GM12878 (cell line): Measurements from ENCODE around the gene POLDIP3.
A peak's percentile ranks its signal among the peaks of the same experiment; 100 is the strongest.

ENCODE experiments used
- CTCF ChIP-seq, 3 experiments: IDR thresholded peaks in 2 of 3; conservative IDR thresholded peaks in 1 of 3; 2 replicates each; pipeline ENCODE4 v1.5.1; 2011; ENCODE audit warnings: low read depth in 3 of 3, low read length in 3 of 3, mild to moderate bottlenecking in 3 of 3, control low read depth in 2 of 3, moderate library complexity in 2 of 3, inconsistent platforms in 1 of 3, mixed read lengths in 1 of 3; ENCODE audit not compliant: control insufficient read depth in 2 of 3, insufficient read depth in 1 of 3; ENCODE audit errors: extremely low read depth in 1 of 3
- HDGF ChIP-seq: fragments of 450-650 bp; IDR thresholded peaks from 2 replicates; pipeline ENCODE4 v1.6.1; 2016; ENCODE audit warnings: antibody characterized with exemption
- KDM1A ChIP-seq: fragments of 200-600 bp; sonication (generic); IDR thresholded peaks from 2 replicates; pipeline ENCODE4 v1.6.1; 2016; ENCODE audit warnings: borderline replicate concordance
- MXI1 ChIP-seq: fragments of 150-350 bp; IDR thresholded peaks from 2 replicates; pipeline ENCODE4 v1.6.1; 2011; ENCODE audit warnings: low read depth, mild to moderate bottlenecking, inconsistent platforms, low read length, improper control_type of control experiment
- NFYA ChIP-seq: IDR thresholded peaks from 2 replicates; pipeline ENCODE4 v1.6.1; 2011; ENCODE audit warnings: low read depth, mild to moderate bottlenecking, low read length, improper control_type of control experiment, borderline replicate concordance
- POLR2A ChIP-seq: IDR thresholded peaks from 2 replicates; pipeline ENCODE4 v1.6.1; 2011; ENCODE audit warnings: low read depth, mild to moderate bottlenecking, low read length
- POLR2AphosphoS5 ChIP-seq: IDR thresholded peaks from 2 replicates; pipeline ENCODE4 v1.6.1; 2011; ENCODE audit warnings: mild to moderate bottlenecking, low read length, inconsistent platforms
- RB1 ChIP-seq: fragments of 450-650 bp; formaldehyde crosslinking; IDR thresholded peaks from 2 replicates; pipeline ENCODE4 v1.6.1; 2017; ENCODE audit warnings: mild to moderate bottlenecking, borderline replicate concordance
- SMC3 ChIP-seq: IDR thresholded peaks from 2 replicates; pipeline ENCODE4 v1.6.1; 2011; ENCODE audit warnings: low read length, improper control_type of control experiment, borderline replicate concordance
- TAF1 ChIP-seq: IDR thresholded peaks from 2 replicates; pipeline ENCODE4 v1.6.1; 2011; ENCODE audit warnings: mild to moderate bottlenecking, low read depth, low read length, borderline replicate concordance
- USF2 ChIP-seq: IDR thresholded peaks from 2 replicates; pipeline ENCODE4 v1.6.1; 2011; ENCODE audit warnings: low read depth, low read length, improper control_type of control experiment, borderline replicate concordance
- ZZZ3 ChIP-seq: IDR thresholded peaks from 2 replicates; pipeline ENCODE4 v1.6.1; 2011; ENCODE audit warnings: low read depth; ENCODE audit not compliant: control insufficient read depth, insufficient read length

GRCh38 chr22:42632096-42632495, 17.4 kb upstream of the POLDIP3 start:
- TF ChIP-seq HDGF (no peak), POLR2A (no peak), ZZZ3 (no peak), KDM1A (no peak), CTCF (IDR thresholded peaks at IDR 0.05 in 2 of 3, conservative IDR thresholded peaks at IDR 0.05 in 1 of 3; ENCODE audit: control insufficient read depth in 2 of 3, extremely low read depth in 1 of 3, insufficient read depth in 1 of 3, low read depth in 3 of 3, low read length in 3 of 3) (peak in 1 of 3 experiments; percentile 12; a peak in 1 of 6 replicates), POLR2AphosphoS5 (no peak), USF2 (no peak), RB1 (no peak), TAF1 (no peak), SMC3 (no peak), MXI1 (no peak), NFYA (no peak)
